ENCODE data around the gene SPATS2L. TPM values are rescaled to one million over a fixed set of nuclear protein-coding genes. Genes with fewer than 3 reads are reported as not detected.

Gene SPATS2L
- total RNA-seq, 1 experiment from 2014 or later = 47.3 TPM

- Histone ChIP-seq H2BK20ac (ENCODE audit: low read depth, low read length, poor library complexity, severe bottlenecking) (no peak overlapping the region), H3K9ac (ENCODE audit: extremely low read depth, insufficient read length, low read length) (no peak overlapping the region), H4K91ac (ENCODE audit: insufficient read length, low read depth, low read length) (no peak overlapping the region), H2BK120ac (ENCODE audit: low read depth, low read length, poor library complexity, severe bottlenecking) (no peak overlapping the region), H3K9me3 (ENCODE audit: control insufficient read depth, low read depth, low read length) (no peaks in the 10 kb centered on the region), H2BK12ac (ENCODE audit: insufficient read length, low read depth, low read length) (no peak overlapping the region), H3K23ac (ENCODE audit: insufficient read length, low read depth, low read length) (no peak overlapping the region), H3K14ac (ENCODE audit: insufficient read depth, low read length) (no peak overlapping the region), H2BK15ac (ENCODE audit: low read depth, low read length) (no peak overlapping the region), H2BK5ac (ENCODE audit: insufficient read length, low read length) (no peak overlapping the region), H3K79me1 (ENCODE audit: insufficient read depth, low read depth, low read length, poor library complexity, severe bottlenecking) (no peaks in the 10 kb centered on the region), H3K18ac (ENCODE audit: insufficient read length, low read depth, low read length) (no peak overlapping the region), H3K79me2 (ENCODE audit: insufficient read depth, low read length) (no peaks in the 10 kb centered on the region), H3K4me2 (ENCODE audit: insufficient read depth, insufficient read length, low read length) (no peak overlapping the region), H2AK5ac (ENCODE audit: insufficient read length, low read length) (no peak overlapping the region), H3K27me3 (ENCODE audit: insufficient read depth, low read length) (no peaks in the 10 kb centered on the region), H3T11ph (ENCODE audit: low read length) (no peak overlapping the region), H3K27ac (ENCODE audit: insufficient read length, low read depth, low read length) (no peak overlapping the region), H4K20me1 (ENCODE audit: control insufficient read depth, insufficient read depth, insufficient read length) (no peaks in the 10 kb centered on the region), H2AFZ (ENCODE audit: low read length) (no peak overlapping the region), H3K56ac (ENCODE audit: insufficient read length, low read depth, low read length) (no peak overlapping the region), H4K8ac (replicated peaks; ENCODE audit: insufficient read length, low read depth, low read length) (no peak overlapping the region), H3K23me2 (ENCODE audit: insufficient read length, low read depth, low read length, poor library complexity, severe bottlenecking) (no peaks in the 10 kb centered on the region), H3K4ac (ENCODE audit: low read depth, low read length) (no peak overlapping the region), H3K4me1 (ENCODE audit: insufficient read depth, low read length) (no peaks in the 10 kb centered on the region), H4K5ac (ENCODE audit: insufficient read length, low read depth, low read length) (no peak overlapping the region)
- Mint-ChIP-seq H3K4me3 (no peak overlapping the region), H3K9me3 (no peaks in the 10 kb centered on the region), H3K27me3 (ENCODE audit: low read depth) (no peaks in the 10 kb centered on the region), H3K27ac (no peak overlapping the region), H3K4me1 (peaks cover 9 to 15% of the 10 kb centered on the region in 2 experiments), H3K36me3 (ENCODE audit: insufficient read depth in 1 of 3, low read depth in 3 of 3) (no peaks in the 10 kb centered on the region)
- no peak for DNase-seq
- TF ChIP-seq CTCF (conservative IDR thresholded peaks at IDR 0.05) = no peak
- WGBS (ENCODE audit: extremely low coverage, insufficient read length, low lambda C conversion rate) = no CpG with 5 or more reads among the region's 1 CpG
Measured at GRCh38 chr2:200430017-200430416, 123.5 kb downstream of the SPATS2L start.
